Endometrium (tissue), 2 donors: ENCODE results near the gene SLX4.
"Not testable (repeated sequence)": the region's sequence is repeated elsewhere in the genome, so short reads cannot be mapped to it uniquely, and the experiment has no call there.

ENCODE experiments used
- FAIRE-seq: peaks from 2 replicates; lab custom pipeline; 2012; peaks lifted over from hg19 to GRCh38; lab: Jason Lieb, UNC
- donor health status: control.
- donor health status: control.

Gene SLX4, protein sequence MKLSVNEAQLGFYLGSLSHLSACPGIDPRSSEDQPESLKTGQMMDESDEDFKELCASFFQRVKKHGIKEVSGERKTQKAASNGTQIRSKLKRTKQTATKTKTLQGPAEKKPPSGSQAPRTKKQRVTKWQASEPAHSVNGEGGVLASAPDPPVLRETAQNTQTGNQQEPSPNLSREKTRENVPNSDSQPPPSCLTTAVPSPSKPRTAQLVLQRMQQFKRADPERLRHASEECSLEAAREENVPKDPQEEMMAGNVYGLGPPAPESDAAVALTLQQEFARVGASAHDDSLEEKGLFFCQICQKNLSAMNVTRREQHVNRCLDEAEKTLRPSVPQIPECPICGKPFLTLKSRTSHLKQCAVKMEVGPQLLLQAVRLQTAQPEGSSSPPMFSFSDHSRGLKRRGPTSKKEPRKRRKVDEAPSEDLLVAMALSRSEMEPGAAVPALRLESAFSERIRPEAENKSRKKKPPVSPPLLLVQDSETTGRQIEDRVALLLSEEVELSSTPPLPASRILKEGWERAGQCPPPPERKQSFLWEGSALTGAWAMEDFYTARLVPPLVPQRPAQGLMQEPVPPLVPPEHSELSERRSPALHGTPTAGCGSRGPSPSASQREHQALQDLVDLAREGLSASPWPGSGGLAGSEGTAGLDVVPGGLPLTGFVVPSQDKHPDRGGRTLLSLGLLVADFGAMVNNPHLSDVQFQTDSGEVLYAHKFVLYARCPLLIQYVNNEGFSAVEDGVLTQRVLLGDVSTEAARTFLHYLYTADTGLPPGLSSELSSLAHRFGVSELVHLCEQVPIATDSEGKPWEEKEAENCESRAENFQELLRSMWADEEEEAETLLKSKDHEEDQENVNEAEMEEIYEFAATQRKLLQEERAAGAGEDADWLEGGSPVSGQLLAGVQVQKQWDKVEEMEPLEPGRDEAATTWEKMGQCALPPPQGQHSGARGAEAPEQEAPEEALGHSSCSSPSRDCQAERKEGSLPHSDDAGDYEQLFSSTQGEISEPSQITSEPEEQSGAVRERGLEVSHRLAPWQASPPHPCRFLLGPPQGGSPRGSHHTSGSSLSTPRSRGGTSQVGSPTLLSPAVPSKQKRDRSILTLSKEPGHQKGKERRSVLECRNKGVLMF (N-terminal part only)

DNA sequence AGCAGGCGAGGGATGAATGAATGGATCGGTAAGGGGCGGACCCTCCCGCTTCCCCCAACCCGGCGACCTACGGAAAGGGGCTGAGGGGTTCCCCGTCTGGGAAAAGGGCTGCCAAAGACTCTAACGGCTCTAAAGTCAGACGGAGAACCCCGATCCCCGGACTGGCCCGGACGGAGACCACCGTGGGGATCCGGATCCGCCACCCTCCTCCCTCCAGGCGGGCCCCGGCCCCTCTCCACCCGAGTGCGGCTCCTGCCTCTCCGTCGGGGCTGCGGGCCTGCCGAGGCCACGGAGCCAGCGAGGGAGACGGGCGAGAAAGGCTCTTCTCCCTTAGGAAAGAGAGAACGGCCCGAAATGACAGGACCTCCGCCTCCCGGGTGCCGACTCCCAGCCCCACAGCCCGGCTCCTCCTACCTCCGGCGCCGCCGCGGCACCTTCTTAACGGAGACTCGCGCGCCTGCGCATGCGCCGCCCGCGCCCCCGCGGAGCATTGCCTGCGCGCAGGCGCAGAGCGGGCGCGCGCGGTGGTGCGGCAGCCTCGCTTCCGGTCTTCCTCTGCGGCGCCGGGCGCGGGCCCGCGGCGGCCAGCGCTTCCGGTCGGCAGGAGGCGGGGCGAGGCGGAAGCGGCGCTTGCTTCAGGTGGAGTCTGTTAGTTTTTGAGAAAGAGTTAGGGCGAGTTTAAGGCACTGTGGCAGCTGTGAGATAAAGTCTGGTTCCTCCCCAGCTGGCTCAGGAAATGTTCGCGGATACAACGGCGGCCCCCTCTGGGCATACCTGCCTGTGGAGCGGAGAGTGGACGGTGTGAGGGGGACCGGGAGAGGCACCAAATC lies at the start of gene SLX4:
SLX4 (minus strand) TSS at position 461 of the 830 bp plus-strand sequence. CDS start 2,642 bp downstream, outside the sequence.
- no peak for FAIRE-seq

DNA sequence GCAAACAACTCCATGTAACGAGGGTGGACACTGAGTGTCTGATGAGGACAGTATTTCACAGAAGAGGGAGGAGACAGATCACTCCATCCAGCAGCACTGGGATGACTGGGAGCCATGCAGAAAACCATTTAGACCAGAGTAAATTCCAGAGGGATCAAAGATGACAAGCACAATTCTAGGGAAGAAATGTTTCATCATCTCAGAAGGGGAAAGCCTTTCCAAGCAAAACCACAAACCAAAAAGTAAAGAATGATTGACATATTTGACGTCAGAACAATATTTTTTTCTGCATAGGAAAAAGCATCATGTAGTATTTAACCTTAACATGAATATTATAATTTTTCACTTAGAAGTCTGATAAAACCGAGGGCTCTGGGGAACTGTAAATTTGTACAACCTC lies 47.8 kb upstream of the SLX4 start:
- FAIRE-seq = no peak

DNA sequence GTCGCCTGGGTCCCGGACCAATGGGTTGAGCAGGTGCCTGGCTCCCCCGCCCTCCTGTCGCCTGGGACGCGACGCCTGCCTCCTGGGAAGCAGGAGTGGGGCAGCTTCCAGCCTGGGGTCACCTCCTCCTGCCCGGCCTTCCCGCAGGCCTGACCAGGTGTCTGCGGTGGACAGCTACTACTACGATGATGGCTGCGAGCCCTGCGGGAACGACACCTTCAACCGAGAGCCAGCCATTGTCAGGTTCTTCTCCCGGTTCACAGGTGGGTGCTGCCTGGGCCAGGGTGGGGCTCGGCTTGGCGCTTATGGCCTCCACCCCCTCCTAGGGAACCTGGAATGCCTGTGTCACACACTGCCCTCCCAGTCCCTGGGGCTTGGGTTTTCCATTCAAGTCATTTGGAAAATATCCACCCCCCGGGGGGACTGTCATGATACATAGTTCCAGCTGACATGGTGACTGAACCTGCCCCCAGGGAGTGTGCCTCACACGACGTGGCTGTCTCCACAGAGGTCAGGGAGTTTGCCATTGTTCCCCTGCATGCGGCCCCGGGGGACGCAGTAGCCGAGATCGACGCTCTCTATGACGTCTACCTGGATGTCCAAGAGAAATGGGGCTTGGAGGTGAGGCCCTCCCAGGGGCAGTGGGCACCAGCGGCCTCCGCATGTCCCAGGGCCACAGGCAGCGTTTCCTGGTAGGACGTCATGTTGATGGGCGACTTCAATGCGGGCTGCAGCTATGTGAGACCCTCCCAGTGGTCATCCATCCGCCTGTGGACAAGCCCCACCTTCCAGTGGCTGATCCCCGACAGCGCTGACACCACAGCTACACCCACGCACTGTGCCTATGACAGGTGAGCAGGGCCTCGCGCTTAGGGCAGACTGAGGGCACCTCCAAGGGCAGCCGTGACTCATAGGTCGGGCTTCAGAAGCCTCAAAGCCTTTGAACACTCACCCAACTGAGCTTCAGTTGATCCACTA lies 45.4 kb upstream of the SLX4 start:
- no peak for FAIRE-seq

DNA sequence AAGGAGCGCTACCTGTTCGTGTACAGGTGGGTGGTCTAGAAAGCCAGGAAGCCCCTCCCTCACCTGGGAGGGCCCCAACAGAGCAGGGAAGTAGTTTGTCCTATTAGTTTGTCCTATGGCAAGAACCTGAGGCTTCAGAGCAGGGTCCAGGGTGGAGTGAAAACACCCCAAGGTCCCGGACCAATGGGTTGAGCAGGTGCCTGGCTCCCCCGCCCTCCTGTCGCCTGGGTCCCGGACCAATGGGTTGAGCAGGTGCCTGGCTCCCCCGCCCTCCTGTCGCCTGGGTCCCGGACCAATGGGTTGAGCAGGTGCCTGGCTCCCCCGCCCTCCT lies 44.7 kb upstream of the SLX4 start:
- FAIRE-seq = not testable (repeated sequence)

DNA sequence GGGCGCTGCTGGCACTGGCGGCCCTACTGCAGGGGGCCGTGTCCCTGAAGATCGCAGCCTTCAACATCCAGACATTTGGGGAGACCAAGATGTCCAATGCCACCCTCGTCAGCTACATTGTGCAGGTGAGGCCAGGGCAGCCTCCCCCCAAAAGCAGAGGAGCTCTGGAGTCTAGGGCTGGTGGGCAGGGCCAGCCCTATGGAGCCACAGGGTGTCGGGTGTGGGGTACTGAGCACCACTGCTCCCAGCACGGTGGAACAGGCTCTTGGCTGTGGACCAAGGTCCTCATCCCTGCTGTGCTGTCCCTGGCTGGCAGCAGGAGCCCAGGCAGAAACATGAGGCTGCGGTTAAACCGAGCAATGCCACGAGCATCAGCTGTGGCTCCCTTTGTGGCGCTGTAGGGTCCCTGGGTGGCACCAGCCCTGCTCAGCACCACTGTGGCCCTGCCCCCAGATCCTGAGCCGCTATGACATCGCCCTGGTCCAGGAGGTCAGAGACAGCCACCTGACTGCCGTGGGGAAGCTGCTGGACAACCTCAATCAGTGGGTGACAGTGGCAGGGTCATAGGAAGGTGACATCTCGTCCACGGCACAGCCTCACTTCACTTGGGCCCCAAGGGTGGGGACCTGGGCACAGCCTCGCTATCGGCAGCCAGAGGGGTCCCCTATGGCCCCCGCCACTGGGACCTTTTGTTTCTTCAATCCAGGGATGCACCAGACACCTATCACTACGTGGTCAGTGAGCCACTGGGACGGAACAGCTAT lies 44.2 kb upstream of the SLX4 start:
- no peak for FAIRE-seq

DNA sequence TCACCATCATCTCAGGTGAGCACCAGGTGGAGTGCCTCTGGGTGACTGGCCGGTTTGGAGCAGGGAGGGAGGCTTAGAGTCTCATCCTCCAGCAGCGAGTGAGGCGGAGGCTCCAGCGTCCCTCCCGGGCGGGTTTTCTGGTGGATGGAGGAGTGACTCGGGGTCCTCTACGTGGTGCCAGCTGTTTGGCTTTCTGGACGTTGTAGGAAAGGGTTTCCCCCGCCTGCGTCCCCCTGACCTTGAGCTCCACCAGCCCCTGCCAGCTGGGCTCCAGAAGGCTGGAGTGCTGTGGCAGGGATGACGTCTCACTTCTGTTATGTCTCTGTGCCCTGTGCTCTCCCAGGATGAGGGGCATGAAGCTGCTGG lies 43.6 kb upstream of the SLX4 start:
- no peak for FAIRE-seq

DNA sequence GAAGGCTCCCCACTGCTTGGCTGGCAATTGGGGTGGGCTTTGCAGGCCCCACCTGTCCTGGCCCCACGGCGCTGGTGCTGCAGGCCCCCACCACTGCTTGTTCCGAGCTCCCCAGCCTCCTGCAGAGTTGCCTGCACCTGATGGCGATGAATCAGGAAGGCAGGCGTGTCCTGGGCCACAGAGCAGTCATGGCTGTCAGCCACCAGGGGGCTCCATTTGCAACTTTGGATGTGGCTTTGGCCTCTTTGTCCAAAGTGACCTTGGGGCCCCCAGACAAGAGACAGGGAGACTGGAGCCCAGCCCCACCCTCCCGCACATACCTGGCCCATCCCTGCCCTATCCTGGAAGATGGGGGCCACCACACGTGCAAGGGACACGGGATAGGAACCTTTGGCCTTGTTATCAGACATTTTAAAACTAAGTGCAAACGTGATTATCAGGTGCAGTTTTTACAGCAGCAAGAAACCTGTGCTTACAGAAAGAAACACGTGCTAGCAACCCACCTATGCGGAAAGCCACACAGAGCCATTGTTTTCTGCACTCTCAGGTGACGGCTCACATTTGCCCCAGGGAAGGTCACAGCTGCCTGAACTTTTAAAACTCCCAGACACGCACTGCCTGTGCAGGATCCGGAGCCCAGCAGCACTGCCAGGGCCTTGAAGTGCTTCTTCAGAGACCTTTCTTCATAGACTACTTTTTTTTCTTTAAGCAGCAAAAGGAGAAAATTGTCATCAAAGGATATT lies 43.0 kb upstream of the SLX4 start, which contains the start of gene DNASE1:
DNASE1 (plus strand) TSS at position 443 of the 743 bp plus-strand sequence. CDS start 683 bp downstream, outside the sequence.
- FAIRE-seq = no peak

DNA sequence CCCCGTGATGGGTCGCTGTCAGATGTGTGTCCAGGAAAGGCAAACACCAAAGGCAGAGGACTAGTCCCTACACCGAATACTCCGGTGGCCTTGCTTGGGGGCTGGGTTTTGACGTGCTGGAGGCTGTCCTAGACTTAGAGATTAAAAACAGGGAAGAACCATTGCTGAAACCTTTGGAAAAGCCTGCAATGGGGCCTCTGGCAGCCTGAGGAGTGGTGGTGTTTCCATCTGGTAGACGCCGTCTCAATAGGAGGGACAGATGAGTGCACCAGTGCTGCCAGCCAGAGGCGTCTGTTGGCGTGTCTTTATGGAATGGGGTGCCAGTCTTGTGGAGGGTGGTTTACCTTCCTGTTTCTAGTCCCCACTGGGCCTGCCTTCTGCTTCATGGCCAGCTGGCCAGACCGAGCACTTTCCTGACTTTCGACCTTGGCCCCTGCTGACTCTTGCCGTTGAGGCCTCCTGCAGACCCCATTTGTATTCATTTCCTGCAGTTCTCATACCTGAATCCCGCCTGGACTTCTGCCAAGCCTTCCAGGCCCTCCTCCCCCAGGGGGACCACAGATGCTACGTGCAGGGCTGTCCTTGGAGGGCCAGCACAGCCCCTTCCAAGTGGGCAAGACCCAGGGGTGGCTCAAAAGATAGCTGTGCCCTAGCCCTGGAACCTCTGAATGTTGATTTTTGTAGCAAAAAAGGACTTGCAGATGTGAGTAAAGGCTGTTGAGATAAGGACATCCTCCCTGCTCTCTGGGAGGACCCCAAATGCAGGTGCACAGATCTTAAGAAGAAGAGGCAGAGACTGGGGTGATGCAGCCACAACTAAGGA lies 41.2 kb upstream of the SLX4 start:
- FAIRE-seq = no peak

DNA sequence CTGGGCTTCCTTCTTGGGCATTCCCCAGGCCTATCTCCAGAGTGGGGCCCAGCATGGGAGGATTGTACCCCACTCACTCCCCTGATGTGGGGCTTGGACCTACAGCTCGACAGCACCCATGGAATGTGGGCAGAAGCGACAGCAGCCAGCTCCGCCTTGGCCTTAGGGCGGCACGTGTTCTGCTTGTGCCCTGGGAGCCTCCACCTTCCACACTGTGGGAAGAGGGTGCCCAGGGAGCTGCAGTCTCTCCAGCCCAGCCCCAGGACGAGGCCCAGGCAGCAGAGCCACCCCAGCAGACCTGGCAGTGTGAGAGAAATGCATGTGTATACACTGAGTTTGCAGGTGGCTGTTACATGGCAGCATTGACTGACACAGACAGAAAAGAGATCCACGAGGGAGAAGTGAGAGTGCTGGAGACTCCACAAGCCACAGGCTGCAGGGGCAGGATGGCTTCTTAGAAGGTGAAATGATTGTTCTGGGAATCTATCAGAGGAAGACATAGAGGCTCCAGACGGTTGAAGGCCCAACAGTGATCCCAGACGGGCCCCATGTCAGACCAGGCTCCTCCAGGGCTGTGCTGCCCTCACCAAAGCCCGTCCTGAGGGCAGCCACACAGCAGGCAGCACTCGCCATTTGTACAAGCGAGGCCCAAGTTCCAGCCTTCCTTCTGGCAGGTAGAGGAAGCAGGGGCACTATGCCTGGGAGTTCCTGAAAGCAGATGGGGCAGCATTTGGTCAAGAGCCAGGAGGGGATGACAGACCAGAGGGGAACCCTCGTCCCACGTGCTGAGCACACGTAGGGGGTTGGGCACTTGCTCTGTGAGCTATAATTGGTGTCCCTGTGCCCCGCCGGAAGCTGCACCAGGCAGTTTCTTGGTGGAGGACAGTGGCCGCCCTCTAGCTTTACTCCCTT lies 40.3 kb upstream of the SLX4 start:
- no peak for FAIRE-seq

DNA sequence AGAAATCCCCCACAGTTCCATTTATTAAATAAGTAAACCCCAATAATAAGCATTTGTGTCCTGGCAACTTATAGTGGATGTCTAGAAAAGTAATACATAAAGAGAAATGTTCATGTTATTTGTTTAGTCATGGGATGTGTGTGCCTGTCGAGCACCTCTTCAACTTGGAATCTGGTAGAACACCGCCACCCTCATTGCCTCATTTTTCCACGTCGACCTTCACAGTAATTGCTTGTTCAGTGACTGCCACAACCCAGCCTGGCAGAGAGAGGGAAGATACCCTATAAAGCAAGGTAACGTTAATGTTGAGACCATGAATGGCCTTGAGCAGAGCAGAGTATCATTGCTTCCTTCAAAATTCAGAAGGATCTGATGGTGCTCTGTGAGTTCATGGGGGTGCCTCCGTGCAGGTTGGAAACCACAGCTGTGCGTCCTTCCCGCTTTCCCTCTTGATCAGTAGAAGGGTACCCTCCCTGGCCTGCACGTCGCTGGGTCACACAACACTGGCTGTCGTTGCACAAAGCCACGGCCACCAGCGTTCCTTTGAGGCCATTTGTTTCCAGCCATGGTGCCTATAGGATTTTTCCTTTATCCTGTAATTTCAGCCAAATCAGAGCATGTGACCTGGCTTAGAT lies 39.3 kb upstream of the SLX4 start:
- FAIRE-seq = no peak

DNA sequence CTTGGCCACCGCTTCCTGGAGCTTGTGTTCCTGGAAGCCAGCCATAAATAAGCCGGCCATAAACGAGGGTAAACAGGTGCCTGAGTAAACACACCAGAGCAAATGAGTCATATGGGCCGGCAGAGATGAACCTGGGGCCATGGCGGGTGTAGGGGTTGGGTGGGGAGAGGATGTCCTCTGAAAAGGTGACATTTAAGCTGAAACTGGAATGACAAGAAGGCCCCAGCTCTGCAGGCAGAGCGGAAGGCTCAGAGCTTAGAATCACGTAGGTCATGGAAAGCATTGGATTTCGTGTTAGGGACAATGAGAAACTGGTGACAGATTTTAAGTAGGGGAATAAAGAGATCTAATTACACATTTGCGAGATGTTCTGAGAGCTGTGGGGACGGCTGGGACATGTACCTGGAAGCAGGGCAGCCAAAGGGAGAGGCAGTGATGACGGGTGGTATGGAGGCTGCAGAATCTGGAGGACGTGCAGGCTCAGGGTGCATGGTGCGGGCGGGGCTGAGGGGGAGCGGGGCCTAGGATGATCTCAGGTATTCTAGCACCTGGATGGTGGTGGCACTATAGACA lies 35.0 kb upstream of the SLX4 start:
- no peak for FAIRE-seq

DNA sequence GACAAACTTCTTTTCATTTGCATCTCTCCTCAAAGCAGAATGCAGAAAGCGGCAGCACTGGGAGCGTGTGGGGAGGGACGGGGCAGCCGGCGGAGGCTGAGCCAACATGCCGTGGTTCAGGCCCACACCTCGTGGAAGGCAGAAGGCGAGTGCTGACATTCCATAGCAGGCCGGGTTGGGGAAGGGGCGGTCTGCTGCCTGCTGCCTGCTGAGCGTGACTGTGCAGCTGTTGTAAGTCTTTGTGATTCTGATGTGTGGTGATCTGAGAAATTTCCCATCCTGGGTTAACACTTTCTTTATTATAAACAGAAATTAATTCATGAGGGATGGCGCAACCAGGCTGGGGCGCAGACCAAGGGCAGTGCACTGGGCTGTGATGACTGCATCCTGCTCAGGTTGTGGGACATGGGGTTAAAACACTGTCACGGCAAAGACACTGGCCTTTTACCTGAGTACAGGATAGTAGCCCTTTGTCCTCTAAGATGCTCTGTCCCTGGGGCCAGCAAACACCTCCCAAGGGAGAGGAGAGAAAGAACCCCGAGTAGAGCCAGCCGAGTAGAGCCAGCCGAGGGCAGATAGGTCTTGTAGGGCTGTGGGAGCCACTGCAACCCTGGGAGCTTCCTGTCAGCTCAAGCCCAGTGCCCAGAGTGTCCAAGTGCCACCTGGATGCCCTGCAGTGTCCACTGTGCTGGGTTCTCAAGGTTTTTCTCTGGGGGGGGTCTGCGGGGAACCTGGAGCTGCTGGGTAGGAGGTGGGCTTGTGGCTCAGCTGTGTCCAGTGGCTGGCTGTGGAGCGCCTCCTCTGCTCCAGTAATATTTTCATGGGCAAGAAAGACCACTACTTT lies 34.3 kb upstream of the SLX4 start:
- FAIRE-seq = no peak

DNA sequence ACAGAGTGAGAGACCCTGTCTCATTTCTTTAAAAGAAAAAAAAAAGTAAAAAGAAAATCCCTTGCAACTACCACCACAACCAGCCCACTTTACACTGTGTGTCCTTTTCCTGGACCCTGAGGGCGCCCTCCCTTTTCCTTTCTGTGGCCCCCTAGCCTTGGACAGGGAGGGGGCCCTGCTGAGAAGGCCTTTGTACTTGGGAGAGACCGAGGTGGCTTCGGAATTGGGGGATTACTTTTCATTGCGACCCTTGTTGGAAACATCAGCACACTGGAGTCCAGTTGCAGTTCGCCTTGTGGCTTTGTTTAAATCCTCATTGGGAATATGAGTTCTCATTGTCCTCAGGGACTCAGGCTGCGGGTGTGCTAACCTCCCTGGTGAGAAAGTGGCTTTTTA lies 33.7 kb upstream of the SLX4 start:
- no peak for FAIRE-seq

DNA sequence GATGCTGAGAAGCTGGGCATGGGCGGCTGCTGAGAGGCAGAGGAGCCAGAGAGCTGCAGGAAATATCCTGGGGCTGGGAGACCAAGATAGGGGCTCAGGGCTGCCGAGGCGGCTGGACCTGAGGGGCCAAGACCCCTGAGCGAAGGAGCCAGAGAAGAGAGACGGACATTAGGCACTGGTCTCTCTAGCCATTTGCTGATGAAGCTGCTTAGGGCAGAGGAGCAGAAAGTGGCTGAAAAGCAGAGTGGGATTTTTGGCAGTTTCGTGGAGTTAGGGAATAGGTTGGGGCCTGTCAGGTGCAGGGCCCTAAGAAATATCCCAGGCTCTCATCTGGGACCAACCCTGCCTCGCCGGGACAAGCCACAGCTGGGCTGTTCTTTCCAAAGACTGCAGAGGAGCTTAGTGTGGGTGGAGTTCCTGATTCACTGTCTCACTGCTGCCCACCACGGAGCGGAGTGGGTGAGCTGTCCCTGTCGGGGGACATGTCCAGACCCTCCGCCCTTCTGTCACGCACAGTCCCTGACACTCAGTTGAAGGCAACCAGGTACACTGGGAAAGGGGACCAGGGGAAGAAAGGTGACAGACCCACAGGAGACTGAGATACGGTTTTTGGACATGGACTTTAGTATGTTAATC lies 31.8 kb upstream of the SLX4 start:
- no peak for FAIRE-seq
